ENCODE data around the gene SEC14L5. TPM values are rescaled to one million over a fixed set of nuclear protein-coding genes. Genes with fewer than 3 reads are reported as not detected.

The SEC14L5 gene
- total RNA-seq, 1 experiment from 2014 or later, result 2.3 TPM

DNA sequence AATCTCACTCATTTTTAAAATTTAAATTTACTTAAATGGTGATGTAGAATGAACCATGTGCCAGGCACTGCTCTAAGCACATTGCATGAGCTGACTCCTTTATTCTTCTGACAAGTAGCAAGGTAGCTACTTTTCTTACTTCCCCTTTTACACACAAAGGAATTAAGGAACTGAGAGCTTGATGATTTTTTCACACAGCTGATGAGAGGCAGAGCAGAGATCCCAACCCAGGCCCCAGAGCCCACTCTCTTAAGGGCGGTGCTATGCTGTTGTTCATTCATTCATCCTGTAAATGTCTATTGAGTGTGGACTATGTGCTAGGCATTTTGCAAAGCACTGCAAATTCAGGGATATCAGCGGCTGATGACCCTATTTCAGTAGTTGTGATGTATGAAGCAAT is 17.9 kb downstream of the SEC14L5 start (continued):
- TF ChIP-seq, protein P1, sequence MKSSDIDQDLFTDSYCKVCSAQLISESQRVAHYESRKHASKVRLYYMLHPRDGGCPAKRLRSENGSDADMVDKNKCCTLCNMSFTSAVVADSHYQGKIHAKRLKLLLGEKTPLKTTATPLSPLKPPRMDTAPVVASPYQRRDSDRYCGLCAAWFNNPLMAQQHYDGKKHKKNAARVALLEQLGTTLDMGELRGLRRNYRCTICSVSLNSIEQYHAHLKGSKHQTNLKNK (CRISPR knock-in tag; IDR thresholded peaks at IDR 0.05), result no peak
- TF ChIP-seq FOXJ3 (CRISPR knock-in tag; IDR thresholded peaks at IDR 0.05; ENCODE audit: borderline replicate concordance), result no peak
- no peak for TF ChIP-seq NFATC4 (CRISPR knock-in tag; IDR thresholded peaks at IDR 0.05)
- TF ChIP-seq, protein P2, sequence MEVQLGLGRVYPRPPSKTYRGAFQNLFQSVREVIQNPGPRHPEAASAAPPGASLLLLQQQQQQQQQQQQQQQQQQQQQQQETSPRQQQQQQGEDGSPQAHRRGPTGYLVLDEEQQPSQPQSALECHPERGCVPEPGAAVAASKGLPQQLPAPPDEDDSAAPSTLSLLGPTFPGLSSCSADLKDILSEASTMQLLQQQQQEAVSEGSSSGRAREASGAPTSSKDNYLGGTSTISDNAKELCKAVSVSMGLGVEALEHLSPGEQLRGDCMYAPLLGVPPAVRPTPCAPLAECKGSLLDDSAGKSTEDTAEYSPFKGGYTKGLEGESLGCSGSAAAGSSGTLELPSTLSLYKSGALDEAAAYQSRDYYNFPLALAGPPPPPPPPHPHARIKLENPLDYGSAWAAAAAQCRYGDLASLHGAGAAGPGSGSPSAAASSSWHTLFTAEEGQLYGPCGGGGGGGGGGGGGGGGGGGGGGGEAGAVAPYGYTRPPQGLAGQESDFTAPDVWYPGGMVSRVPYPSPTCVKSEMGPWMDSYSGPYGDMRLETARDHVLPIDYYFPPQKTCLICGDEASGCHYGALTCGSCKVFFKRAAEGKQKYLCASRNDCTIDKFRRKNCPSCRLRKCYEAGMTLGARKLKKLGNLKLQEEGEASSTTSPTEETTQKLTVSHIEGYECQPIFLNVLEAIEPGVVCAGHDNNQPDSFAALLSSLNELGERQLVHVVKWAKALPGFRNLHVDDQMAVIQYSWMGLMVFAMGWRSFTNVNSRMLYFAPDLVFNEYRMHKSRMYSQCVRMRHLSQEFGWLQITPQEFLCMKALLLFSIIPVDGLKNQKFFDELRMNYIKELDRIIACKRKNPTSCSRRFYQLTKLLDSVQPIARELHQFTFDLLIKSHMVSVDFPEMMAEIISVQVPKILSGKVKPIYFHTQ (CRISPR knock-in tag; IDR thresholded peaks at IDR 0.05), result no peak
- no peak for TF ChIP-seq SOX15 (CRISPR knock-in tag; IDR thresholded peaks at IDR 0.05)

DNA sequence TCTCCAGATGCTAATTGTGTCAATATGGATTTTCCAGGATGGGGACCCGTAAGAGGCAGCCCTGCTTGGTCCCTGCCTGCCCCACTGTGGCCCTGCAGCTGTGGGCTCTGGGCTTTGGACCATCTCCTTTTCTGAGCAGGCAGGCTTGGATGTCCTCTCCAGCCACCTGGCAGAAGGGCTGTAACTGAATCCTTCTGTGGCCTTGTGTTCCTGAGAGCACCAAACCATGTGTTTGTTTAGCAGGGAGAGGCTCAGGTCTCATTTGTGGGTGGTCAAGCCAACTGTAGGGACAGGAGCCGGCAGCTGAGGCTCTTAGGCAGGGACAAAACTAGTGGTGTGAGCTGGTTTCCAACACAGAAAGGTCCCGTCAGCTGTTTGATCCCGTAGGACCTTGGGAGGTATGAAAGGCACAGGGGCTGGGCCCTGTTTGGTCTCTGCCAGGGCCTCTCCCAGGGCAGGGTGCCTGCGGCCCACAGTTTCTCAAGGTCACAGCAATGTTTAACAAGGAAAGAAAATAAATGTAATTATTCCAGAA is 18.5 kb downstream of the SEC14L5 start:
- no peak overlapping the region for H3K4me3 Mint-ChIP-seq
- no peak for DNase-seq (ENCODE audit: low spot score)
- H3K4me1 Mint-ChIP-seq, result peaks cover 4% of the 10 kb centered on the region; the same call in 1 of the 2 replicates
- no peaks in the 10 kb centered on the region for H3K9me3 Mint-ChIP-seq
- H3K27me3 Mint-ChIP-seq (ENCODE audit: low read depth), result no peaks in the 10 kb centered on the region; the same call in 1 of the 2 replicates
- CTCF ChIA-PET, result interaction anchor here (0.6 to 1.2 kb wide), 2 partner anchors 48 to 82 kb away, joined by 3 to 4 read pairs; no protein-coding TSS in a partner anchor
- no peak for ATAC-seq
- POLR2A ChIA-PET, result no interaction called here
- no peak overlapping the region for H3K27ac Mint-ChIP-seq
- no peaks in the 10 kb centered on the region for H3K36me3 Mint-ChIP-seq
- TF ChIP-seq ESRRA (CRISPR knock-in tag; IDR thresholded peaks at IDR 0.05; ENCODE audit: borderline replicate concordance), result no peak
- no peak for TF ChIP-seq SMAD4 (CRISPR knock-in tag; IDR thresholded peaks at IDR 0.05)
- no peak for TF ChIP-seq ZNF232 (CRISPR knock-in tag; IDR thresholded peaks at IDR 0.05)
- TF ChIP-seq, protein P3, sequence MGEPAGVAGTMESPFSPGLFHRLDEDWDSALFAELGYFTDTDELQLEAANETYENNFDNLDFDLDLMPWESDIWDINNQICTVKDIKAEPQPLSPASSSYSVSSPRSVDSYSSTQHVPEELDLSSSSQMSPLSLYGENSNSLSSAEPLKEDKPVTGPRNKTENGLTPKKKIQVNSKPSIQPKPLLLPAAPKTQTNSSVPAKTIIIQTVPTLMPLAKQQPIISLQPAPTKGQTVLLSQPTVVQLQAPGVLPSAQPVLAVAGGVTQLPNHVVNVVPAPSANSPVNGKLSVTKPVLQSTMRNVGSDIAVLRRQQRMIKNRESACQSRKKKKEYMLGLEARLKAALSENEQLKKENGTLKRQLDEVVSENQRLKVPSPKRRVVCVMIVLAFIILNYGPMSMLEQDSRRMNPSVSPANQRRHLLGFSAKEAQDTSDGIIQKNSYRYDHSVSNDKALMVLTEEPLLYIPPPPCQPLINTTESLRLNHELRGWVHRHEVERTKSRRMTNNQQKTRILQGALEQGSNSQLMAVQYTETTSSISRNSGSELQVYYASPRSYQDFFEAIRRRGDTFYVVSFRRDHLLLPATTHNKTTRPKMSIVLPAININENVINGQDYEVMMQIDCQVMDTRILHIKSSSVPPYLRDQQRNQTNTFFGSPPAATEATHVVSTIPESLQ (CRISPR knock-in tag; IDR thresholded peaks at IDR 0.05), result no peak
- TF ChIP-seq, protein P4, sequence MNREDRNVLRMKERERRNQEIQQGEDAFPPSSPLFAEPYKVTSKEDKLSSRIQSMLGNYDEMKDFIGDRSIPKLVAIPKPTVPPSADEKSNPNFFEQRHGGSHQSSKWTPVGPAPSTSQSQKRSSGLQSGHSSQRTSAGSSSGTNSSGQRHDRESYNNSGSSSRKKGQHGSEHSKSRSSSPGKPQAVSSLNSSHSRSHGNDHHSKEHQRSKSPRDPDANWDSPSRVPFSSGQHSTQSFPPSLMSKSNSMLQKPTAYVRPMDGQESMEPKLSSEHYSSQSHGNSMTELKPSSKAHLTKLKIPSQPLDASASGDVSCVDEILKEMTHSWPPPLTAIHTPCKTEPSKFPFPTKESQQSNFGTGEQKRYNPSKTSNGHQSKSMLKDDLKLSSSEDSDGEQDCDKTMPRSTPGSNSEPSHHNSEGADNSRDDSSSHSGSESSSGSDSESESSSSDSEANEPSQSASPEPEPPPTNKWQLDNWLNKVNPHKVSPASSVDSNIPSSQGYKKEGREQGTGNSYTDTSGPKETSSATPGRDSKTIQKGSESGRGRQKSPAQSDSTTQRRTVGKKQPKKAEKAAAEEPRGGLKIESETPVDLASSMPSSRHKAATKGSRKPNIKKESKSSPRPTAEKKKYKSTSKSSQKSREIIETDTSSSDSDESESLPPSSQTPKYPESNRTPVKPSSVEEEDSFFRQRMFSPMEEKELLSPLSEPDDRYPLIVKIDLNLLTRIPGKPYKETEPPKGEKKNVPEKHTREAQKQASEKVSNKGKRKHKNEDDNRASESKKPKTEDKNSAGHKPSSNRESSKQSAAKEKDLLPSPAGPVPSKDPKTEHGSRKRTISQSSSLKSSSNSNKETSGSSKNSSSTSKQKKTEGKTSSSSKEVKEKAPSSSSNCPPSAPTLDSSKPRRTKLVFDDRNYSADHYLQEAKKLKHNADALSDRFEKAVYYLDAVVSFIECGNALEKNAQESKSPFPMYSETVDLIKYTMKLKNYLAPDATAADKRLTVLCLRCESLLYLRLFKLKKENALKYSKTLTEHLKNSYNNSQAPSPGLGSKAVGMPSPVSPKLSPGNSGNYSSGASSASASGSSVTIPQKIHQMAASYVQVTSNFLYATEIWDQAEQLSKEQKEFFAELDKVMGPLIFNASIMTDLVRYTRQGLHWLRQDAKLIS (CRISPR knock-in tag; IDR thresholded peaks at IDR 0.05; ENCODE audit: borderline replicate concordance), result no peak
- TF ChIP-seq NR1H2 (CRISPR knock-in tag; IDR thresholded peaks at IDR 0.05), result no peak
- no peak for TF ChIP-seq ZNF263 (CRISPR knock-in tag; IDR thresholded peaks at IDR 0.05; ENCODE audit: low read depth)
- TF ChIP-seq, protein P5, sequence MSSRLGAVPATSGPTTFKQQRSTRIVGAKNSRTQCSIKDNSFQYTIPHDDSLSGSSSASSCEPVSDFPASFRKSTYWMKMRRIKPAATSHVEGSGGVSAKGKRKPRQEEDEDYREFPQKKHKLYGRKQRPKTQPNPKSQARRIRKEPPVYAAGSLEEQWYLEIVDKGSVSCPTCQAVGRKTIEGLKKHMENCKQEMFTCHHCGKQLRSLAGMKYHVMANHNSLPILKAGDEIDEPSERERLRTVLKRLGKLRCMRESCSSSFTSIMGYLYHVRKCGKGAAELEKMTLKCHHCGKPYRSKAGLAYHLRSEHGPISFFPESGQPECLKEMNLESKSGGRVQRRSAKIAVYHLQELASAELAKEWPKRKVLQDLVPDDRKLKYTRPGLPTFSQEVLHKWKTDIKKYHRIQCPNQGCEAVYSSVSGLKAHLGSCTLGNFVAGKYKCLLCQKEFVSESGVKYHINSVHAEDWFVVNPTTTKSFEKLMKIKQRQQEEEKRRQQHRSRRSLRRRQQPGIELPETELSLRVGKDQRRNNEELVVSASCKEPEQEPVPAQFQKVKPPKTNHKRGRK (CRISPR knock-in tag; IDR thresholded peaks at IDR 0.05; ENCODE audit: borderline replicate concordance), result no peak
- no peak for TF ChIP-seq FOXJ3 (CRISPR knock-in tag; IDR thresholded peaks at IDR 0.05; ENCODE audit: borderline replicate concordance)
- TF ChIP-seq, protein P6, sequence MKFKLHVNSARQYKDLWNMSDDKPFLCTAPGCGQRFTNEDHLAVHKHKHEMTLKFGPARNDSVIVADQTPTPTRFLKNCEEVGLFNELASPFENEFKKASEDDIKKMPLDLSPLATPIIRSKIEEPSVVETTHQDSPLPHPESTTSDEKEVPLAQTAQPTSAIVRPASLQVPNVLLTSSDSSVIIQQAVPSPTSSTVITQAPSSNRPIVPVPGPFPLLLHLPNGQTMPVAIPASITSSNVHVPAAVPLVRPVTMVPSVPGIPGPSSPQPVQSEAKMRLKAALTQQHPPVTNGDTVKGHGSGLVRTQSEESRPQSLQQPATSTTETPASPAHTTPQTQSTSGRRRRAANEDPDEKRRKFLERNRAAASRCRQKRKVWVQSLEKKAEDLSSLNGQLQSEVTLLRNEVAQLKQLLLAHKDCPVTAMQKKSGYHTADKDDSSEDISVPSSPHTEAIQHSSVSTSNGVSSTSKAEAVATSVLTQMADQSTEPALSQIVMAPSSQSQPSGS (CRISPR knock-in tag; IDR thresholded peaks at IDR 0.05; ENCODE audit: borderline replicate concordance, low read depth), result no peak
- TF ChIP-seq, protein P7, sequence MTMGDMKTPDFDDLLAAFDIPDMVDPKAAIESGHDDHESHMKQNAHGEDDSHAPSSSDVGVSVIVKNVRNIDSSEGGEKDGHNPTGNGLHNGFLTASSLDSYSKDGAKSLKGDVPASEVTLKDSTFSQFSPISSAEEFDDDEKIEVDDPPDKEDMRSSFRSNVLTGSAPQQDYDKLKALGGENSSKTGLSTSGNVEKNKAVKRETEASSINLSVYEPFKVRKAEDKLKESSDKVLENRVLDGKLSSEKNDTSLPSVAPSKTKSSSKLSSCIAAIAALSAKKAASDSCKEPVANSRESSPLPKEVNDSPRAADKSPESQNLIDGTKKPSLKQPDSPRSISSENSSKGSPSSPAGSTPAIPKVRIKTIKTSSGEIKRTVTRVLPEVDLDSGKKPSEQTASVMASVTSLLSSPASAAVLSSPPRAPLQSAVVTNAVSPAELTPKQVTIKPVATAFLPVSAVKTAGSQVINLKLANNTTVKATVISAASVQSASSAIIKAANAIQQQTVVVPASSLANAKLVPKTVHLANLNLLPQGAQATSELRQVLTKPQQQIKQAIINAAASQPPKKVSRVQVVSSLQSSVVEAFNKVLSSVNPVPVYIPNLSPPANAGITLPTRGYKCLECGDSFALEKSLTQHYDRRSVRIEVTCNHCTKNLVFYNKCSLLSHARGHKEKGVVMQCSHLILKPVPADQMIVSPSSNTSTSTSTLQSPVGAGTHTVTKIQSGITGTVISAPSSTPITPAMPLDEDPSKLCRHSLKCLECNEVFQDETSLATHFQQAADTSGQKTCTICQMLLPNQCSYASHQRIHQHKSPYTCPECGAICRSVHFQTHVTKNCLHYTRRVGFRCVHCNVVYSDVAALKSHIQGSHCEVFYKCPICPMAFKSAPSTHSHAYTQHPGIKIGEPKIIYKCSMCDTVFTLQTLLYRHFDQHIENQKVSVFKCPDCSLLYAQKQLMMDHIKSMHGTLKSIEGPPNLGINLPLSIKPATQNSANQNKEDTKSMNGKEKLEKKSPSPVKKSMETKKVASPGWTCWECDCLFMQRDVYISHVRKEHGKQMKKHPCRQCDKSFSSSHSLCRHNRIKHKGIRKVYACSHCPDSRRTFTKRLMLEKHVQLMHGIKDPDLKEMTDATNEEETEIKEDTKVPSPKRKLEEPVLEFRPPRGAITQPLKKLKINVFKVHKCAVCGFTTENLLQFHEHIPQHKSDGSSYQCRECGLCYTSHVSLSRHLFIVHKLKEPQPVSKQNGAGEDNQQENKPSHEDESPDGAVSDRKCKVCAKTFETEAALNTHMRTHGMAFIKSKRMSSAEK (CRISPR knock-in tag; IDR thresholded peaks at IDR 0.05; ENCODE audit: borderline replicate concordance), result no peak
- TF ChIP-seq MYBL2 (CRISPR knock-in tag; IDR thresholded peaks at IDR 0.05), result no peak
- TF ChIP-seq, protein P8, sequence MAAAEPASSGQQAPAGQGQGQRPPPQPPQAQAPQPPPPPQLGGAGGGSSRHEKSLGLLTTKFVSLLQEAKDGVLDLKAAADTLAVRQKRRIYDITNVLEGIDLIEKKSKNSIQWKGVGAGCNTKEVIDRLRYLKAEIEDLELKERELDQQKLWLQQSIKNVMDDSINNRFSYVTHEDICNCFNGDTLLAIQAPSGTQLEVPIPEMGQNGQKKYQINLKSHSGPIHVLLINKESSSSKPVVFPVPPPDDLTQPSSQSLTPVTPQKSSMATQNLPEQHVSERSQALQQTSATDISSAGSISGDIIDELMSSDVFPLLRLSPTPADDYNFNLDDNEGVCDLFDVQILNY (CRISPR knock-in tag; IDR thresholded peaks at IDR 0.05), result no peak
- no peak for TF ChIP-seq TEAD1 (CRISPR knock-in tag; IDR thresholded peaks at IDR 0.05)
